Small intestine (tissue), 7 donors: ENCODE results near the gene SELE. TPM values are rescaled to one million over a fixed set of nuclear protein-coding genes. Genes with fewer than 3 reads are reported as not detected.
"Not testable (repeated sequence)": the region's sequence is repeated elsewhere in the genome, so short reads cannot be mapped to it uniquely, and the experiment has no call there.

ENCODE experiments used
- DNase-seq, 2 donors: peaks; one replicate each; pipeline versions ENCODE4 v3.0.0 to v3.0.0-alpha.2; 2013
- FAIRE-seq: peaks from 2 replicates; lab custom pipeline; 2012; peaks lifted over from hg19 to GRCh38; lab: Jason Lieb, UNC
- H3K27ac ChIP-seq, 3 donors: one replicate each; pipeline ENCODE4 v1.5.1; 2013; ENCODE audit warnings: low read length in 2 of 3, mild to moderate bottlenecking in 2 of 3, control low read depth in 1 of 3, inconsistent platforms in 1 of 3, low read depth in 1 of 3, moderate library complexity in 1 of 3
- H3K27me3 ChIP-seq, 3 donors: one replicate each; pipeline ENCODE4 v1.6.1; 2013; ENCODE audit warnings: low read length in 3 of 3, inconsistent platforms in 1 of 3; ENCODE audit not compliant: control insufficient read depth in 3 of 3, insufficient read depth in 3 of 3
- H3K36me3 ChIP-seq, 3 donors: one replicate each; pipeline ENCODE4 v1.6.1; 2013; ENCODE audit warnings: low read length in 3 of 3, inconsistent platforms in 1 of 3, low read depth in 1 of 3, mild to moderate bottlenecking in 1 of 3, moderate library complexity in 1 of 3; ENCODE audit not compliant: control insufficient read depth in 3 of 3, insufficient read depth in 2 of 3
- H3K4me1 ChIP-seq, 3 donors: one replicate each; pipeline ENCODE4 v1.6.1; 2013; ENCODE audit warnings: low read length in 2 of 3, inconsistent platforms in 1 of 3, low read depth in 1 of 3, mild to moderate bottlenecking in 1 of 3, moderate library complexity in 1 of 3; ENCODE audit not compliant: control insufficient read depth in 3 of 3, insufficient read depth in 2 of 3
- H3K4me3 ChIP-seq, 3 donors: one replicate each; pipeline ENCODE4 v1.5.1; 2013; ENCODE audit warnings: low read length in 3 of 3, control low read depth in 1 of 3, inconsistent platforms in 1 of 3, low read depth in 1 of 3, mild to moderate bottlenecking in 1 of 3, moderate library complexity in 1 of 3
- H3K9me3 ChIP-seq, 2 donors: one replicate each; pipeline ENCODE4 v1.6.1; 2013; ENCODE audit warnings: low read depth in 1 of 2, low read length in 1 of 2; ENCODE audit not compliant: control insufficient read depth in 2 of 2, insufficient read depth in 1 of 2
- WGBS, 3 donors: extraction: QIAGEN DNeasy Blood & Tissue Kit; methylation state at CpG; one replicate each; pipeline ENCODE4 v1.1.7; 2013; 5-methylcytosine and 5-hydroxymethylcytosine counted together
- polyA plus RNA-seq, 4 donors: library from polyadenylated mRNA; stranded (reverse) in 3 of 4; unstranded in 1 of 4; fragments of 200-250 nt in 3 of 4; fragments of 120-200 nt in 1 of 4; gene quantifications; one replicate each; pipeline versions ENCODE4 v1.2.1 to v1.2.3, GENCODE V29; 2013
- donor health status: healthy with polysubstance abuse.
- donor health status: control.
- donor health status: control.
- donor health status: Bipolar disorder and iron deficiency.
- donor health status: healthy.

Gene SELE
- polyA plus RNA-seq, 4 donors: 0.22 to 3.1 (median 0.93) TPM

DNA sequence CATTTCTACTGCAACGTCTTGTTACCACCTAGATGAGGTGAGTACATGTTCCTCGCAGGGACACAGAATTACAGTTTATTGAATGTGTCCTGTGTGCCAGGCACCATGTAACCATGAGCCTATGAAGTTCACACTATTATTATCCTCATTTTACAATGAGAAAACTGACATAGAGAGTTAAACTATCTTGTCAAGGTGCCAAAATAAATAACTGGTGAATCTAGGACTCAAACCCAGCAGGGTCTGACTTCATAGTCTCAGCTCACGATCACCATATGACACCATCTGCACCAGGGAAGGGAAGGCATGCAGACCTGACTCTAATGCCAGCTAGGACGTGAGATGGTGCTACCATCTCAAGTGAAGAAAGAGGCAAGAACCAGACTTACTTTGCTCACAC, 2.4 kb downstream of the SELE start:
- DNase-seq (no peak), FAIRE-seq (no peak)
- Histone ChIP-seq H3K27ac (no peak overlapping the region), H3K4me1 (no peaks in the 10 kb centered on the region), H3K27me3 (peaks cover 0 to 3% (median 0%) of the 10 kb centered on the region in 3 donors), H3K9me3 (no peaks in the 10 kb centered on the region), H3K36me3 (no peaks in the 10 kb centered on the region), H3K4me3 (no peak overlapping the region)
- 41 to 74% (median 58%) methylated on average over 4 of the region's 4 CpGs for WGBS, 3 donors

- FAIRE-seq: no peak
These were observed 3.9 kb downstream of the SELE start for GRCh38 chr1:169729991-169730390.

DNA sequence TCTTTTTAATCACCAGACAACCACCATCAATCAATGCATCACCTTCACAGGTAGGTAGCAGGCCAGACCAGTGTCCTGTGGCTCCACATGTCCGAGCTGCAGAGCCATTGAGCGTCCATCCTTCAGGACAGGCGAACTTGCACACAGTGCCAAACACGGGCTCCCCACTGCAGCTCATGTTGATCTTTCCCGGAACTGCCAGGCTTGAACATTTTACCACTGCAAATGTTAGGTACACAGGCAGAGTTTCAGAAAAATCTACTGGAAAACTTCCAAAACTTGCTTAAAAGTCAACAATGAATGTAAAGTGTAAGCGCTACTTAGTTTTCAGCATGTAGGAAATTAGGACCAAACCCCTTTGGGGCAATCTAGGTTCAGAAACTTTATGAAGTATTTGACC, 6.6 kb downstream of the SELE start:
- FAIRE-seq (no peak), DNase-seq (no peak)
- 80 to 89% (median 80%) methylated on average over 6 of the region's 6 CpGs for WGBS, 3 donors
- Histone ChIP-seq H3K36me3 (no peaks in the 10 kb centered on the region), H3K4me1 (no peaks in the 10 kb centered on the region), H3K9me3 (no peaks in the 10 kb centered on the region), H3K27ac (no peak overlapping the region), H3K27me3 (peaks cover 0 to 3% (median 0%) of the 10 kb centered on the region in 3 donors), H3K4me3 (no peak overlapping the region)

More at GRCh38 chr1:169729991-169730390, 3.9 kb downstream of the SELE start:
- Histone ChIP-seq H3K36me3 (no peaks in the 10 kb centered on the region), H3K4me1 (no peaks in the 10 kb centered on the region), H3K9me3 (no peaks in the 10 kb centered on the region), H3K27me3 (peaks cover 0 to 3% (median 0%) of the 10 kb centered on the region in 3 donors), H3K4me3 (no peak overlapping the region), H3K27ac (no peak overlapping the region)
- no peak for DNase-seq

DNA sequence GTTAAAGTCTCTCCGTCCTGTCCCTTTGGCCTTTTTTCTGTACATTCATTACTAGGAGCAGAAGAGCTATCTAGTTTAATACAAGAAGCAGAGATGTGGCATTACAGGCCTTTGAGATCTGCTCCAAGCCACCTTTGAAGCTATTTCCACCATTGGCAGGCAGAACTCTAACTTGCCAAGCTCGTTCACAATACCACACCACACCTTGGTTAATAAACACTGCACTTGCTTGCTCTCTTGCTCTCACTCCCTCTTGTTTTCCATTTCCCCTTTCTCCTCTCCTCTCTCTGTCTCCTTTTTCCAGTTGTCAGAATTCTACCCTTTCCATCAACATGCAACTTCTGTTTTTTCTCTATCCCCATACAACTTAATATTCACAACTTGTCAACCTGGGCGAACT, 7.0 kb downstream of the SELE start:
- no peaks in the 10 kb centered on the region for H3K9me3 ChIP-seq
- DNase-seq: no peak

DNA sequence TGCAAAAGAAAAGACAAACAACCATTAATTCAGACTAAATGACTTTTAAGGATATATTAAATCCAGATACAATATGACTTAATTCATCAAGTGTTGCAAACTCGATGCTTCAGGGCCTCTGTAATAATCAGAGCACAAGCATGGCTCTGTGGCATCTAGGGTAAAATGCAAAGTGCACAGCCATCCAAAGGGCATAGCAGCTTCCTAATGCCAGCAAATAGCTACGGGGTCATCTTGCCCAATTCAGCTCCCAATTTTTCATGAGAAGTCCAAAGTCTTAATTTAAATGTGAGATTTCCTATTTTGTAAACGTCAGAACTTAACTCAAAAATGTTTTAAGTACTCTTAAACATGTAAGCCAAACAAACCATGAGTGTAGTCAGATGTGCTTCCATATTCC, 7.9 kb downstream of the SELE start:
- Histone ChIP-seq H3K27ac (no peak overlapping the region), H3K9me3 (no peaks in the 10 kb centered on the region), H3K27me3 (peaks cover 0 to 3% (median 0%) of the 10 kb centered on the region in 3 donors), H3K36me3 (no peaks in the 10 kb centered on the region), H3K4me3 (no peak overlapping the region), H3K4me1 (no peaks in the 10 kb centered on the region)
- no peak for DNase-seq
- no peak for FAIRE-seq
- 52 to 67% (median 65%) methylated on average over 3 of the region's 3 CpGs for WGBS, 3 donors

More for the DNA sequence above, 7.0 kb downstream of the SELE start:
- H3K4me3 ChIP-seq: no peak overlapping the region
- H3K36me3 ChIP-seq: no peaks in the 10 kb centered on the region
- no peak for FAIRE-seq
- H3K4me1 ChIP-seq: no peaks in the 10 kb centered on the region
- 64 to 82% (median 68%) methylated on average over 3 of the region's 3 CpGs for WGBS, 3 donors
- peaks cover 0 to 3% (median 0%) of the 10 kb centered on the region in 3 donors for H3K27me3 ChIP-seq
- no peak overlapping the region for H3K27ac ChIP-seq

- FAIRE-seq (no peak), DNase-seq (peak; percentile 5 to 15)
- no peak overlapping the region for H3K4me3 ChIP-seq
- WGBS, 3 donors: 24 to 47% (median 43%) methylated on average over 4 of the region's 4 CpGs
- H3K9me3 ChIP-seq: no peaks in the 10 kb centered on the region
- H3K27me3 ChIP-seq: no peaks in the 10 kb centered on the region
- H3K4me1 ChIP-seq: no peaks in the 10 kb centered on the region
- H3K27ac ChIP-seq: no peak overlapping the region
- no peaks in the 10 kb centered on the region for H3K36me3 ChIP-seq
These were observed 9.7 kb downstream of the SELE start for GRCh38 chr1:169724168-169724567.

GRCh38 chr1:169723763-169724162, 10.1 kb downstream of the SELE start:
- no peak for FAIRE-seq
- 73 to 92% (median 82%) methylated on average over 2 of the region's 2 CpGs for WGBS, 3 donors

GRCh38 chr1:169722779-169723178, 11.1 kb downstream of the SELE start:
- H3K36me3 ChIP-seq: no peaks in the 10 kb centered on the region
- H3K27ac ChIP-seq: no peak overlapping the region
- no peak for FAIRE-seq
- DNase-seq: no peak
- H3K4me3 ChIP-seq: no peak overlapping the region
- no peaks in the 10 kb centered on the region for H3K9me3 ChIP-seq
- no peaks in the 10 kb centered on the region for H3K27me3 ChIP-seq
- H3K4me1 ChIP-seq: no peaks in the 10 kb centered on the region

More at GRCh38 chr1:169723763-169724162, 10.1 kb downstream of the SELE start:
- Histone ChIP-seq H3K4me3 (no peak overlapping the region), H3K36me3 (no peaks in the 10 kb centered on the region), H3K9me3 (no peaks in the 10 kb centered on the region), H3K27ac (no peak overlapping the region), H3K4me1 (no peaks in the 10 kb centered on the region), H3K27me3 (no peaks in the 10 kb centered on the region)
- DNase-seq: no peak

GRCh38 chr1:169715100-169715499, 18.8 kb downstream of the SELE start:
- not testable (repeated sequence) for H3K27ac ChIP-seq, H3K4me3 ChIP-seq, H3K27me3 ChIP-seq, FAIRE-seq, H3K36me3 ChIP-seq, DNase-seq, H3K9me3 ChIP-seq, H3K4me1 ChIP-seq
- WGBS, 3 donors: 73 to 90% (median 73%) methylated on average over 2 of the region's 2 CpGs
